Duodenal mucosa (tissue), 2 donors: ENCODE measurements around the gene OBSCN.
"Not testable (repeated sequence)": the region's sequence is repeated elsewhere in the genome, so short reads cannot be mapped to it uniquely, and the experiment has no call there.

Experiments used
- H3K27ac ChIP-seq: one replicate; pipeline ENCODE4 v1.7.0; 2013; ENCODE audit warnings: low read depth, low read length
- H3K27me3 ChIP-seq, 2 donors: one replicate each; pipeline ENCODE4 v1.7.0; 2013; ENCODE audit warnings: low read length in 2 of 2, control low read depth in 1 of 2; ENCODE audit not compliant: insufficient read depth in 2 of 2, control insufficient read depth in 1 of 2
- H3K36me3 ChIP-seq, 2 donors: one replicate each; pipeline ENCODE4 v1.7.0; 2013; ENCODE audit warnings: low read length in 2 of 2, control low read depth in 1 of 2; ENCODE audit not compliant: insufficient read depth in 2 of 2, control insufficient read depth in 1 of 2
- H3K4me1 ChIP-seq, 2 donors: one replicate each; pipeline ENCODE4 v1.7.0; 2013; ENCODE audit warnings: low read length in 2 of 2, control low read depth in 1 of 2; ENCODE audit not compliant: insufficient read depth in 2 of 2, control insufficient read depth in 1 of 2
- H3K4me3 ChIP-seq, 2 donors: one replicate each; pipeline ENCODE4 v1.7.0; 2013; ENCODE audit warnings: low read length in 2 of 2, low read depth in 1 of 2
- H3K9ac ChIP-seq, 2 donors: one replicate each; pipeline ENCODE4 v1.7.0; 2013; ENCODE audit warnings: low read length in 2 of 2, low read depth in 1 of 2
- H3K9me3 ChIP-seq, 2 donors: one replicate each; pipeline ENCODE4 v1.7.0; 2013; ENCODE audit warnings: low read length in 2 of 2, control low read depth in 1 of 2; ENCODE audit not compliant: control insufficient read depth in 1 of 2

Gene OBSCN

DNA sequence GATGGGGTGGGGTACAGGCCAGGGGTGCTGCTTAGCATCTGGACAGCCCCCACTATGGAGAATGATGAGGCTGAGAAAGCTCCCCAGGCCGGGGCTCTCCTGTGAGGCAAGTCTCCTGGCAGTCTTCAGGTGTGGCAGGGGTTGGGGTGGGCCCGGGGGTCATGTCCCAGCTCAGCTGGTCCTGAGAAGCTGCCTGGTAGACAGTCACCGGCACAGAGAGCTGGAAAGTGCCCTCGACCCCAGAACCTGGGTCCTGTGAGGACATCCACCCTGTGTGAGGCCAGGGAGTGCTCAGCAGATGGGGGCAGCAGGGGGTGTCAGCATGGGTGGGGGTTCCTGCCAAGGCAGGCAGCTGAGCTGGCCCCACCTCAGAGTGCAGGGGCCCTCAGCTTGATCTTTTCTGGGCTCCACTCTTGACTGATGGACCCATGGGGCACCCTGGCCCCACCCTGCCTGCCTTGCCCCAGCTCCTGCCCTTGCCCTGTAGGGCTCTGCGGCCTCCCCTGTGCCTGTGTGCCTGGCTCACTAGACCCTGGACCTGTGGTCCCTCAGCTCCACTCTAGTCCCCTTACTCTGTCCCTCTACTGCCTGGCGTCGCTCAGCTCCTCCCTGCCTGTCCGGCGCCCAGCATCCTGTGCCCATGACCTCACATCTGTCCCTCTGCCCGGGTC lies 36.5 kb upstream of the OBSCN start:
- H3K9ac ChIP-seq = no peak overlapping the region
- H3K9me3 ChIP-seq = no peaks in the 10 kb centered on the region
- no peak overlapping the region for H3K27ac ChIP-seq
- H3K36me3 ChIP-seq = peaks cover 3 to 22% of the 10 kb centered on the region in 2 donors
- H3K27me3 ChIP-seq = no peaks in the 10 kb centered on the region
- peaks cover 6 to 7% of the 10 kb centered on the region in 2 donors for H3K4me1 ChIP-seq
- no peak overlapping the region for H3K4me3 ChIP-seq

DNA sequence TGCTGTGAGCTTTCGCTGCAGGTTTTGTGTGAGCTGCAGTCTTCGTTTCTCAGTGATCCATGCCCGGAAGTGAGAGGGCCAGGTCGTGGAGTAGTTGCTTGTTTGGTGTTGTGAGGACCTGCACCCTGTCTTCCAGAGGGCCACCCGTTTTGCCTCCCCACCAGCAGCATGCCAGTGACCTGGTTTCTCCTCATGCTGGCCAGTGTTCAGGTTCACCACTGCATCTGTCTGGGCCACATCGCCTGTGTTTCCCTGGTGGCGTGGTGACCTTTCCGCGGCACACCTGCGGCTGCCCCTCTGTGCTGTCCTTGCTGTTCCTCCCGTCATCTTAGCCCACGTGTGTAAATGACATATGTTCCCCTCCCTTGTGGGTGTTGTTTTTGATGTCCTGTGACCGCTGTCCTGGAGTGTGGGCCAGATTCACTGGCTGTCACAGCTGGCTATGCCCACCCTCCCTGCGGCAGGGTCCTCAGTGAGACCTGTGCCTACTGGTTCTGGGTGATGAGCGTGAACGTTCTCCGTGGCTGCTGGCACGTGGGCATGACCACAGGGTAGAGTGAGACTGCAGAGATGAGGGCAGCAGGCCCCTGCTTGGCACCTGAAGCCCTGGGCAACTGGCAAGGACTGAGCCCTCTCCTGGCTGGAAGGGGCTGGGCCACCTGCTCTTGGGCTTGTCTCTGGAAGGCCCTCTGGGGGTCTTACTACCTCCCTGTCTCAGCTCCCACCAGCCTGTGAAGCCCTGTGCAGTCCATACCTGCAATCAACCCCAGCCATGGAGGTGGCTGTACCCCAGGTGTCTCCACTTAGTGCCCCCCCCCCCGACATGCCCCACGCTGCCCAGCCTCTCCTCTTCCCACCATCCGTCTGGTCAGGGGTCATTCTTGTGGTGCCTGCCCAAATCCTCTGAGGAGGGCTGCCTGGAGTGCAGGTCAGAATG lies 35.0 kb upstream of the OBSCN start:
- H3K4me1 ChIP-seq = peaks cover 0 to 2% of the 10 kb centered on the region in 2 donors
- no peak overlapping the region for H3K9ac ChIP-seq
- H3K9me3 ChIP-seq = no peaks in the 10 kb centered on the region
- H3K36me3 ChIP-seq = peaks cover 3 to 25% of the 10 kb centered on the region in 2 donors
- no peak overlapping the region for H3K4me3 ChIP-seq
- no peak overlapping the region for H3K27ac ChIP-seq
- H3K27me3 ChIP-seq = no peaks in the 10 kb centered on the region

DNA sequence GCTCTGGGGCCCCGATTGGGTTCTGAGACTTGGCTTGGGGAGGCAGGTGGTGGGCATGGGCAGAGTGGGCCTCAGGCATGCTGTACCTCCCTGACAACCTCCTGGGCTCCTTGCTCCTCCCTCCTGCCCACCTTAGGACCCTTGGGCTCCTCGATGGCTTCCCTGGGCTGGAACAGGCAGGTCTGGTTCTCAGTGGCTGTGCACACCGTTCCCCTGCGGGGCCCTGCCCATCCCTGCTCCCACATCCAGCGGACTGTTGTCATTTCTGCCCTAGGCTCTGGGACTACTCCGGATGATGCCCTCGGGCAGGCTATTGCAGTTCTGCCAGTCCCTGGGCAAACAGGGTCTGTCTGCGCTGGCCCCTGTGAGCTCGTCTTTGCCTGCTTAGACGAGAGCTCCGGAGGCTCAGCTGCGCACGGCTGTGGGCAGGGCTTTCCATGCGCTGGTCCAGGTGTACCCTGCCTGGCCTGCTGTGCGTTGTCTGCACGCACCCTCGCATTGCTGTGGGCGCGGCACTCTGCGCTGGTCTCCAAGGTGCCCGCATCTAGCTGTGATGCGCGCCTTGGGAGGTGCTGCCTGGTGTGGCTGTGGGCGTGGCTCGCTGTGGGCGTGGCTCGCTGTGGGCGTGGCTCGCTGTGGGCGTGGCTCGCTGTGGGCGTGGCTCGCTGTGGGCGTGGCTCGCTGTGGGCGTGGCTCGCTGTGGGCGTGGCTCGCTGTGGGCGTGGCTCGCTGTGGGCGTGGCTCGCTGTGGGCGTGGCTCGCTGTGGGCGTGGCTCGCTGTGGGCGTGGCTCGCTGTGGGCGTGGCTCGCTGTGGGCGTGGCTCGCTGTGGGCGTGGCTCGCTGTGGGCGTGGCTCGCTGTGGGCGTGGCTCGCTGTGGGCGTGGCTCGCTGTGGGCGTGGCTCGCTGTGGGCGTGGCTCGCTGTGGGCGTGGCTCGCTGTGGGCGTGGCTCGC lies 34.0 kb upstream of the OBSCN start:
- not testable (repeated sequence) for H3K4me1 ChIP-seq, H3K27ac ChIP-seq

DNA sequence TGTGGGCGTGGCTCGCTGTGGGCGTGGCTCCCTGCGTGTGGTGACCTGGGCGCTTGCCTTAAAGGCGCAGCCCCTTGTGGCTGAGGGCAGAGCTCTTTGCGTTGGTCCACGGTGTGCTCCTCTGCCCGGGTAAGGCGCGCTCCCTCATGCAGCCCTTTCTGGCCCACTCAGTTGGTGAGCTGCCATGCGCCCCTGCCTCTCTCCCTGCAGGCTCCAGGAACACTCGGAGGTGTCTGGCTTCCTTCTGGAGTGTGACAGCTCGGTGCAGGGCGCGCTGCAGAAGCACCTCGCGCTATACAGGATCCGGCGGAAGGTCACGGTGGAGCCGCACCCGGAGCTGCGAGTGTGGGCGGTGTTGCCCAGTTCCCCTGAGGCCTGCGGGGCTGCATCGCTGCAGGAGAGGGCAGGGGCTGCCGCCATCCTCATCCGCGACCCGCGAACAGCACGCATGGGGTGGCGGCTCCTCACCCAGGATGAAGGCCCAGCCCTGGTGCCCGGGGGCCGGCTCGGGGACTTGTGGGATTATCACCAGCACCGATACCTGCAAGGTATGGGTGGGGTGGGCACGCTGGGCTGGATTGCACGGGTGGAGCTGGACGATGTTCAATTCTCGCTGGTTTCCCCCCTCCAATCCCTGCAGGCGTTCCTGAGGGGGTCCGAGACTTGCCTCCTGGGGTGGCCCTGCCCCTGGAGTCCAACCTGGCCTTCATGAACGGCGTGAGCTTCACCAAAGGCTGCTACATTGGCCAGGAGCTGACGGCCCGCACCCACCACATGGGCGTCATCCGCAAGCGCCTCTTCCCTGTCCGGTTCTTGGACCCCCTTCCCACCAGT lies 33.1 kb upstream of the OBSCN start:
- Histone ChIP-seq H3K36me3 (peaks cover 3 to 22% of the 10 kb centered on the region in 2 donors), H3K4me1 (peaks cover 0 to 4% of the 10 kb centered on the region in 2 donors), H3K9ac (no peak overlapping the region), H3K9me3 (no peaks in the 10 kb centered on the region), H3K27me3 (no peaks in the 10 kb centered on the region), H3K27ac (no peak overlapping the region), H3K4me3 (peak overlapping the region in 1 of 2 donors; percentile 10)

More for the DNA sequence above, 34.0 kb upstream of the OBSCN start:
- not testable (repeated sequence) for H3K9me3 ChIP-seq, H3K27me3 ChIP-seq, H3K9ac ChIP-seq, H3K4me3 ChIP-seq
- peaks cover 3 to 22% of the 10 kb centered on the region in 2 donors for H3K36me3 ChIP-seq

DNA sequence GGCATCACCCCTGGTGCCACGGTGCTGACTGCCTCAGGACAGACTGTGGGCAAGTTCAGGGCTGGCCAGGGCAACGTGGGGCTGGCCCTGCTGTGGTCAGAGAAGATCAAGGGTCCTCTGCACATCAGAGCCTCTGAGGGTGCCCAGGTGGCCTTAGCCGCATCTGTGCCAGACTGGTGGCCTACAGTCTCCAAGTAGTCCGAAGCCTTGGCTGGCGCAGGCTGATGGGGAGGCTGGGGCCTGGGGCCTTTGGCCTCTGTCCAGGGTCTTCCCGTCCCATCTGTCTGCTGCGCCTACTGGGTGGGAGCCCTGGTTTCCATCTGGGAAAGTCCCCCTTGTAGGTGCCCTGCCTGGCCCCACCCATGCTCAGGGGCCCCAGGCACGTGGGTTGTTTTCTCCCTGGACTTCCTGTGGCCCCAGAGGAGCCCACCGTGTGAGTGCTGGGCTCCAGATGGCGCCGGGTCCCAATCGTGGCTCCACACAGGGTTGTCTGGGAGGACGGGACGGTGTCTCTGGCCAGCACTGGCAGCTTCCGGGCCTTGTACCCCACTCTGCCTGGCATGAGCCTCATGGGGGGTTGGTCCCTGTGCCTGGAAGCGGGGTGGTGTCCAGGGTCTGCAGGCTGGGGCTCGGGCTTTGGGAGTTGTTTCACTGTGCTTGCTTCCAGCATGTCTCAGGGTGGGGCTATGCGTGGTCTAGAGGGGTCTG lies 32.4 kb upstream of the OBSCN start:
- Histone ChIP-seq H3K27me3 (no peaks in the 10 kb centered on the region), H3K27ac (no peak overlapping the region), H3K9ac (no peak overlapping the region), H3K9me3 (no peaks in the 10 kb centered on the region), H3K4me3 (no peak overlapping the region), H3K36me3 (peaks cover 3 to 22% of the 10 kb centered on the region in 2 donors), H3K4me1 (peaks cover 0 to 4% of the 10 kb centered on the region in 2 donors)

DNA sequence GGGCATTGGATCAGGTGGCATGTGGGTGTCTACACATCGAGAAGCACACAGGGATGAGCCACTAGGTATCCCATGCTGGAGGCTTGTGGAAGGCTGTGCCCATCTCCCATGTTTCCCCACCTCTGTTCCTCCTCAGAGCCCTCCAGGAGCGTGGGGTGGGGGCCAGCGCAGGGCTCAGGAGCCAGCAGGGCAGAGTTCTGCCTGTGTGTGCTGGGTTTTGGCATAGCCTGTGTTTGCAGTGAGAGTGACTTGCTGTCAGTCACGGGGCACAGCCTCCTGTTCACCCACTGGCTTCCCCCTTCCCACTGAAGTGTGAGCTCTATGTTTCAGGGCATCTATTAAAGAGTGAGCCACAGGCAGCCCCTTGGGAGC lies 31.8 kb upstream of the OBSCN start:
- H3K27ac ChIP-seq = no peak overlapping the region
- no peak overlapping the region for H3K9ac ChIP-seq

DNA sequence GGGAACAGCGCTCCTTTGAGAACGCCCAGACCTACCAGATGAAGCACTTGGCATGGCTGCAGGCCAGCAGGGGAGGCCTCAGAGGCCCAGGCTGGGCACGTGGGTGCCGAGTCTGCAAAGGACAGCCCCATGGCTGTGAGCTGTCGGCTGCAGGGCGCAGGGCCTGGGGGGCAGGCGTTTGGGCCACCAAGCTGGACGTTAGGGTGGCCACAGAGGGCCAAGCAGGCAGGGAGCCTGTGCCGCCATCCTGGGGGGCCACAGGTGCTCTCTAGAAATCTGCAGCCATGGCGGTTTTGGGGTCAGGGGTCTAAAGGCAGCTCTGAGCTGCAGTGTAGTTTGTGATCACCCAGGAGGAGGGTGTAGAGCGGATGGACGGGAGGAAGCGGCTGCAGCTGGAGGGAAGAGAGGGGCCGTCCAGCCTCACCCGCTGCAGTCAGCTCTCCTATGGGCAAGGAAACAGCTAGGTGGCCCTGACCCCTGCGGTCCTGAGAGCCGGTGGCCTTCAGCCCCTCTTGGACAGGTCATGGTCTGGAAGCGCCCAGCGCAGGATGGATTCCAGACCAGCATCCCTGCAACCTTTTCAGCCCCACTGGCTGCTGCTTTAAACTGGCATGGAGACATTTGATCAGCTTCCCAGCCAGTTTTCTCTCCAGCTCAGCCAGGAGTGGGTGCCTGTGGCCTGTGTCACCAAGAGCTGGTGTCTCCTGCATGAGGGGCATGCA lies 31.2 kb upstream of the OBSCN start:
- H3K4me1 ChIP-seq = peaks cover 0 to 4% of the 10 kb centered on the region in 2 donors
- no peak overlapping the region for H3K9ac ChIP-seq
- no peaks in the 10 kb centered on the region for H3K27me3 ChIP-seq
- no peaks in the 10 kb centered on the region for H3K9me3 ChIP-seq
- no peak overlapping the region for H3K27ac ChIP-seq
- H3K36me3 ChIP-seq = peaks cover 3 to 22% of the 10 kb centered on the region in 2 donors
- H3K4me3 ChIP-seq = no peak overlapping the region

More for the DNA sequence above, 31.8 kb upstream of the OBSCN start:
- Histone ChIP-seq H3K27me3 (no peaks in the 10 kb centered on the region), H3K9me3 (no peaks in the 10 kb centered on the region), H3K4me3 (no peak overlapping the region), H3K36me3 (peaks cover 3 to 22% of the 10 kb centered on the region in 2 donors), H3K4me1 (peaks cover 0 to 4% of the 10 kb centered on the region in 2 donors)

DNA sequence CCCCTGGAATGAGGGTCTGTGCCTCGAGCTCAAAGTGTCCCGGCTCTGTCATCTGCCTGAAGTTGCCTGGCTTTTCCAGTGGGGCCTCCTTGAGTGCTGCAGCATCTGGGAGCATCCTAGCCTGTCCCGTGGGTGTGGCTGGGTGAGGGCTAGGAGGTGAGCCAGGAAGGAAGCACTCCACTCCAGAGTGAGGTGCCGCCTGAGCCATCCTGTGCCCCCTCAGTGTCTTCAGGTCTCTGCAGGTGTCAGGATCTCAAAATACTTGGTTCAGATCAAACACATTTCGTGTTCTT lies 30.7 kb upstream of the OBSCN start:
- Histone ChIP-seq H3K9me3 (no peaks in the 10 kb centered on the region), H3K4me3 (no peak overlapping the region), H3K27ac (no peak overlapping the region), H3K27me3 (no peaks in the 10 kb centered on the region), H3K4me1 (peaks cover 0 to 4% of the 10 kb centered on the region in 2 donors), H3K9ac (no peak overlapping the region), H3K36me3 (peaks cover 3 to 22% of the 10 kb centered on the region in 2 donors)
